Endothelial cell of umbilical vein (primary cell): ENCODE measurements around the gene ANKMY1. TPM values are rescaled to one million over a fixed set of nuclear protein-coding genes. Genes with fewer than 3 reads are reported as not detected.
A peak's percentile ranks its signal among the peaks of the same experiment; 100 is the strongest.

Source experiments
- BruUV-seq: library from RNA; stranded (reverse); fragments of 400-500 nt; replicated peaks from 2 replicates; lab custom pipeline; 2021; lab: Mats Ljungman, UMichigan
- CTCF ChIA-PET: fragments of 300-600, 350-600 bp; sonication (Branson Sonifier 250); formaldehyde crosslinking; loops from one replicate; lab custom pipeline; 2021; ENCODE audit warnings: antibody characterized with exemption, inconsistent platforms; lab: Charles Lee
- POLR2A ChIA-PET: fragments of 300-600, 350-600 bp; sonication (Branson Sonifier 250); formaldehyde crosslinking; loops from one replicate; lab custom pipeline; 2021; ENCODE audit warnings: antibody characterized with exemption, inconsistent platforms; lab: Charles Lee
- DNase-seq: peaks from one replicate; pipeline ENCODE4 v3.0.0-alpha.2; 2011; ENCODE audit warnings: low read depth, low spot score
- FAIRE-seq: peaks from 2 replicates; lab custom pipeline; 2011; peaks lifted over from hg19 to GRCh38; lab: Jason Lieb, UNC
- H2AFZ ChIP-seq: 2 replicates; pipeline ENCODE4 v1.6.0; 2012; ENCODE audit warnings: low read depth, low read length, control low read depth, inconsistent platforms
- H3K27ac ChIP-seq: 2 replicates; pipeline ENCODE4 v1.5.1; 2011; ENCODE audit warnings: low read depth, mild to moderate bottlenecking, control low read depth, low read length, moderate library complexity; ENCODE audit not compliant: insufficient read depth
- H3K27me3 ChIP-seq, 2 experiments: 2 replicates each; pipeline versions ENCODE4 v1.6.0 to v1.6.1; 2011; ENCODE audit warnings: low read length in 2 of 2, mixed read lengths in 1 of 2; ENCODE audit not compliant: control insufficient read depth in 2 of 2, insufficient read depth in 2 of 2
- H3K36me3 ChIP-seq, 2 experiments: 2 replicates in 1 of 2; 3 replicates in 1 of 2; pipeline ENCODE4 v1.5.1; 2011; ENCODE audit warnings: low read length in 2 of 2, mild to moderate bottlenecking in 1 of 2, moderate library complexity in 1 of 2; ENCODE audit not compliant: control insufficient read depth in 2 of 2, insufficient read depth in 2 of 2; ENCODE audit errors: extremely low read depth in 1 of 2
- H3K4me1 ChIP-seq: 3 replicates; pipeline ENCODE4 v1.5.1; 2011; ENCODE audit warnings: mild to moderate bottlenecking, low read length; ENCODE audit not compliant: control insufficient read depth, insufficient read depth; ENCODE audit errors: extremely low read depth
- H3K4me2 ChIP-seq: 2 replicates; pipeline ENCODE4 v1.6.1; 2011; ENCODE audit warnings: low read length, control low read depth, mixed read lengths; ENCODE audit not compliant: insufficient read depth
- H3K4me3 ChIP-seq, 3 experiments: fragments of 200-600 bp in 1 of 3; sonication (generic), shearing (Covaris generic) in 1 of 3; replicated peaks in 1 of 3; 2 replicates each; pipeline ENCODE4 v1.5.1; 2011 to 2016; ENCODE audit warnings: control low read depth in 3 of 3, low read length in 3 of 3, mild to moderate bottlenecking in 2 of 3, inconsistent platforms in 1 of 3, low read depth in 1 of 3, moderate library complexity in 1 of 3; ENCODE audit not compliant: insufficient read depth in 1 of 3
- H3K79me2 ChIP-seq: 2 replicates; pipeline ENCODE4 v1.6.0; 2012; ENCODE audit warnings: low read length, inconsistent platforms; ENCODE audit not compliant: control insufficient read depth, insufficient read depth
- H3K9ac ChIP-seq: replicated peaks from 2 replicates; pipeline ENCODE3; 2011; ENCODE audit warnings: low read length, control low read depth; ENCODE audit not compliant: insufficient read depth; ENCODE audit errors: extremely low read depth
- H3K9me1 ChIP-seq: replicated peaks from 3 replicates; pipeline ENCODE4 v1.6.0; 2011; ENCODE audit warnings: mild to moderate bottlenecking, low read length; ENCODE audit not compliant: control insufficient read depth, insufficient read depth; ENCODE audit errors: extremely low read depth
- H3K9me3 ChIP-seq: replicated peaks from 2 replicates; pipeline ENCODE4 v1.5.1; 2012; ENCODE audit warnings: low read length, inconsistent platforms; ENCODE audit not compliant: control insufficient read depth, insufficient read depth
- H4K20me1 ChIP-seq: replicated peaks from 2 replicates; pipeline ENCODE3; 2011; ENCODE audit warnings: mild to moderate bottlenecking, low read length; ENCODE audit not compliant: control insufficient read depth, insufficient read depth; ENCODE audit errors: extremely low read depth
- CTCF ChIP-seq, 2 donors: IDR thresholded peaks; 1 replicate in 1 of 2; 2 replicates in 1 of 2; pipeline ENCODE4 v1.5.1; 2011; ENCODE audit warnings: low read length in 2 of 2, mild to moderate bottlenecking in 2 of 2, moderate library complexity in 2 of 2, control low read depth in 1 of 2, inconsistent platforms in 1 of 2, low read depth in 1 of 2; ENCODE audit not compliant: insufficient read depth in 1 of 2; ENCODE audit errors: extremely low read depth in 1 of 2
- JUN ChIP-seq: IDR thresholded peaks from 2 replicates; pipeline ENCODE4 v1.6.1; 2011; ENCODE audit warnings: borderline replicate concordance, low read depth; ENCODE audit not compliant: insufficient read length, insufficient read depth
- MYC ChIP-seq: IDR thresholded peaks from one replicate; pipeline ENCODE4 v1.6.1; 2011; ENCODE audit warnings: mild to moderate bottlenecking, low read depth, low read length
- POLR2A ChIP-seq: IDR thresholded peaks from 2 replicates; pipeline ENCODE4 v1.6.1; 2012; ENCODE audit warnings: low read depth, mild to moderate bottlenecking, control low read depth, low read length
- POLR2AphosphoS5 ChIP-seq: IDR thresholded peaks from 2 replicates; pipeline ENCODE4 v1.6.1; 2012; ENCODE audit warnings: low read depth, mild to moderate bottlenecking, control low read depth, low read length, moderate library complexity; ENCODE audit not compliant: insufficient read depth
- dilution Hi-C: fragments of 300-500 bp; cut with MboI; formaldehyde crosslinking; loops from one replicate; pipeline ENCODE4 v1.15.0; 2019; ENCODE audit warnings: low sequenced_read_pairs; ENCODE audit not compliant: extremely low pct_ligation_motif_present
- intact Hi-C: fragments of 100-400 bp; cut with micrococcal nuclease; formaldehyde crosslinking; loops from one replicate; pipeline ENCODE4 v1.10.0; 2022
- polyA plus RNA-seq, 4 experiments: library from polyadenylated mRNA; depleted of rRNA in 3 of 4; stranded (reverse) in 3 of 4; unstranded in 1 of 4; fragments of >200 nt; gene quantifications; 2 replicates each; pipeline versions ENCODE4 v1.2.1 to v1.2.3, GENCODE V29; 2011 to 2012; ENCODE audit warnings: missing spikeins in 1 of 4
- total RNA-seq: library from RNA; stranded (reverse); gene quantifications from 2 replicates; pipeline ENCODE4 v1.2.3, GENCODE V29; 2021

The ANKMY1 gene
- total and polyA plus RNA-seq, 2 donors (not counting 3 experiments of a cell fraction or from before 2014, with no cell fraction given): 9.0 to 16.0 TPM

- no peaks in the 10 kb centered on the region for H3K9me3 ChIP-seq
- CTCF ChIA-PET: interaction anchor here (1.5 to 3.2 kb wide), 5 partner anchors 10 to 53 kb away, joined by 5 to 47 read pairs (median 17); partner anchors contain the start of genes ANKMY1 and CAPN10
- intact Hi-C loops: loop anchor here (5.0 to 10.0 kb wide), 3 partner anchors 130 to 650 kb away; partner anchors contain the start of genes GPC1 and SNED1
- H3K79me2 ChIP-seq: peaks cover 20% of the 10 kb centered on the region
- peak overlapping the region; percentile 17 for H3K4me2 ChIP-seq
- BruUV-seq: TSS peak; percentile 18
- H3K4me1 ChIP-seq: peaks cover 33% of the 10 kb centered on the region
- peak overlapping the region; percentile 47 for H3K27ac ChIP-seq
- H4K20me1 ChIP-seq: no peaks in the 10 kb centered on the region
- FAIRE-seq (peak; percentile 62), DNase-seq (peak; percentile 16)
- H3K9ac ChIP-seq: no peak overlapping the region
- TF ChIP-seq POLR2AphosphoS5 (no peak), MYC (no peak)
- H2AFZ ChIP-seq: no peak overlapping the region
- no peaks in the 10 kb centered on the region for H3K27me3 ChIP-seq
- dilution Hi-C loops: no loop called here
- no peaks in the 10 kb centered on the region for H3K9me1 ChIP-seq
- no peaks in the 10 kb centered on the region for H3K36me3 ChIP-seq
- peak overlapping the region in 2 of 3 experiments; percentile 34 to 71 for H3K4me3 ChIP-seq
- POLR2A ChIA-PET: interaction anchor here (0.6 to 1.2 kb wide), 2 partner anchors 19 to 1145 kb away, joined by 3 to 8 read pairs; partner anchors contain the start of gene CAPN10
Measured at GRCh38 chr2:240567137-240567871, 9.5 kb upstream of the ANKMY1 start.

GRCh38 chr2:240566203-240567136, 8.7 kb upstream of the ANKMY1 start:
- FAIRE-seq: peak; percentile 89
- intact Hi-C loops: loop anchor here (1.0 to 10.0 kb wide), 5 partner anchors 20 to 651 kb away; partner anchors contain the start of genes CAPN10, GPC1 and SNED1

More at GRCh38 chr2:240566203-240567136, 8.7 kb upstream of the ANKMY1 start:
- Histone ChIP-seq H3K36me3 (no peaks in the 10 kb centered on the region), H3K4me1 (peaks cover 41% of the 10 kb centered on the region), H3K4me3 (peak overlapping the region in 2 of 3 experiments; percentile 18 to 20), H3K27ac (peak overlapping the region; percentile 98), H3K4me2 (peak overlapping the region; percentile 67), H3K9me1 (no peaks in the 10 kb centered on the region), H3K79me2 (peaks cover 20% of the 10 kb centered on the region), H4K20me1 (no peaks in the 10 kb centered on the region), H3K9ac (peak overlapping the region; percentile 76), H3K9me3 (no peaks in the 10 kb centered on the region), H3K27me3 (no peaks in the 10 kb centered on the region), H2AFZ (no peak overlapping the region)
- peak; percentile 79 for DNase-seq
- ChIA-PET POLR2A (interaction anchor here (0.5 to 1.2 kb wide), 4 partner anchors 20 to 1146 kb away, joined by 3 to 8 read pairs (median 6); partner anchors contain the start of gene CAPN10), CTCF (interaction anchor here (1.5 to 3.2 kb wide), 5 partner anchors 9 to 52 kb away, joined by 5 to 47 read pairs (median 17); partner anchors contain the start of genes ANKMY1 and CAPN10)
- dilution Hi-C loops: no loop called here
- BruUV-seq: no TSS peak
- TF ChIP-seq CTCF (IDR thresholded peaks at IDR 0.05; ENCODE audit: extremely low read depth in 1 of 2, insufficient read depth in 1 of 2, low read depth in 1 of 2, low read length in 2 of 2) (peak; percentile 61 to 79), POLR2A (no peak), POLR2AphosphoS5 (peak; percentile 40), JUN (no peak)
